ENCODE results near the gene LAMA1.
"Not testable (repeated sequence)": the region's sequence is repeated elsewhere in the genome, so short reads cannot be mapped to it uniquely, and the experiment has no call there.

The LAMA1 gene

DNA sequence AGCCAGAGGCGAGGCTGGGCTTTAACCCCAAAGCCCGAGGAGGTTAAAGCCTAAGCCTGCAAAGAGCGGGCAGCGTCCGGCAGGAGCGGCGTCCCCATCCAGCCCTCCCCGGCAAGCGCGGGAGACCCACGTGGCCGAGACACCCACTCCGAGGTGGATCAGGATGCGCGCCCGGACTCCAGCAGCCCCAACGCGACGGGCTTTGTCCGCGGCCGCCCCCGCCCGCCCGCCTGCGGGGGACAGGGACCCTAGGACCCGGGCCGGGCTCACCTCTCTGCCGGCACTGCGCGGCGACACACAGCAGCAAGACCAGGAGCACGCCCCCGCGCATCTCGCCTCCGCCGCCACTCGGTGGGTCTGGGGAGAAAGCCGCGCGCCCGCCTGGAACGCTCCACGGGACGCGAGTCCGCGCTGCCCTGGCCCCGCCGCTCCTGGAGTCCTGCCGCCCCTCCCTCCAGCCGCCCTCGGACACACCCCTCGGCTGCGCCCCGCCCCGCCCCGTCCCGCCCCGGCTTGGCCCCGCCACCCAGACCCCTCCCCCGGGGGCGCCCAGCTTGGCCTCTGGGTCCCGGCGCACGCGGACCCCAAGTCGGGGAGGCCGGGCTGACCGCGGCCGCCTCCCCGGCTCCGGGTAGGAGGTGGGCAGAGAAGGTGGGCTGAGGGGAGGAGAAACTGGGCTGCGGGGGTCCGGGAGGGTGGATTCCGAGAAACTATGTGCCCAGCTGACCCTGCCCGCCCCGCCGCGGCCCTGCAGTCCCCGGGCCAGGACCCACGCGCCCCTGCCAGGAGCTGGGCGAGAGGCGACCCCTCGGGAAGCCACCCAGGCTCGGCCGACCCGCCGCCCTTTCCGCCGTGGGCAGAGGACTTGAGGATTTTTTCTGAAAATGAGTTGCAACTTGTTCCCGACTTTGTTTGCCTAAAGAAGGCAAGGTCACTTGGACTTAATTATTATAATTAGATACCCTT, at the start of gene LAMA1:
LAMA1 (minus strand) TSS at position 408 of the 966 bp plus-strand sequence; CDS start at position 331, 77 bp downstream.
- no peak for DNase-seq (ENCODE audit: low read depth)

GRCh38 chr18:7165846-7166393, 48.3 kb upstream of the LAMA1 start:
- no peak for DNase-seq (ENCODE audit: low read depth)

DNA sequence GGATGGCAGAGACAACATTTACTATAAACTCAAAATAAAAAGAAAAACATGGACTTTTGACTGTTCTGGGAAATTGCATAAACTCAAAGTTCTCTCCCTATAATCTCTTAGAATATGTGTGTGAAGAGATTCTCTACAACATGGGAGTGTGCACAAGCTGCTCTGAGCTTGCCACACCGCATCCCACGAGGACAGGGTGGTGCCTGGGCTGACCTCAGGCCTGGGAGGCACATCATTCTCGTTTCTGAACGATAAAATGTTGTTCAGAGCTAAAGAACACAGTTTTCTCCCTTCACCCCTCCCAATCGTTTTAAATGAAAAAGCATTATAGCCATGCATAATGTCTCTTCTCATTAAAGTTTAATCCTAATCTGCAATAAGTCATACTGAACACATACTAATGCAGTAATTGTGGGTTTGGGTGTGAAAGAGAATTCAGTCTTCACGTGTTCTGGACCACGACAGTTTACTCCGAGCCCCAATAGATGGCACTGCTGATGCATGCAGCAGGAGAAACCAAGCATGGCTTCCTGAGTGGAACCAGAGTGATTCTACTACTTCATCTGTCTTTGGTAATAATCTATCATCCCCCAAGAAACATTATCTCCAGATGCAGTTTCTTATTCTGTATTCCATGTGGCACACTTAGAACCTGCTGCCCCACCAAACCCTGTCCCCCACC, 46.9 kb upstream of the LAMA1 start:
- DNase-seq (ENCODE audit: low read depth) = peak; percentile 39

GRCh38 chr18:7158216-7158615, 40.6 kb upstream of the LAMA1 start:
- peak; percentile 84 for DNase-seq (ENCODE audit: low read depth)

- DNase-seq (ENCODE audit: low read depth) = no peak
These were observed 40.2 kb upstream of the LAMA1 start for GRCh38 chr18:7157760-7158159.

DNA sequence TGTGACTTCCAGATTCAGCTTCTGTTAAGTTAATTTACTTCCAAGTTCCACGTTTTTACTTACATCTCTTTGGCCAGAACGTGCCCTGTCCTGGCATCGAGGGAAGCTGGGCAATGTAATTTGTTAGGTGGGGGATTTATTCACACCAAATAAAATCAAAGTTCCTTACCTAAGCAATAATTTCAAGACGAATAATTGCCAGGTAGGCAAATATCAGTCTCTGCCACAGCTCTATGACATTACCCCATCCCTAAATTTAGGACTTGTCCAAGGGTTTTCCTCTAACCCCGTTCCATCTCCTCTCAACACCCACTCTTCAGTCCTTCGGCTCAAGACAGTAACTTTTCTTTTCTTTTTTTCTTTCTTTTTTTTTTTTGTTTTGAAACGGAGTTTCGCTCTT, 38.3 kb upstream of the LAMA1 start:
- no peak for DNase-seq (ENCODE audit: low read depth)

GRCh38 chr18:7155092-7155491, 37.5 kb upstream of the LAMA1 start:
- DNase-seq (ENCODE audit: low read depth) = no peak

GRCh38 chr18:7152440-7152839, 34.8 kb upstream of the LAMA1 start:
- no peak for DNase-seq (ENCODE audit: low read depth)

DNA sequence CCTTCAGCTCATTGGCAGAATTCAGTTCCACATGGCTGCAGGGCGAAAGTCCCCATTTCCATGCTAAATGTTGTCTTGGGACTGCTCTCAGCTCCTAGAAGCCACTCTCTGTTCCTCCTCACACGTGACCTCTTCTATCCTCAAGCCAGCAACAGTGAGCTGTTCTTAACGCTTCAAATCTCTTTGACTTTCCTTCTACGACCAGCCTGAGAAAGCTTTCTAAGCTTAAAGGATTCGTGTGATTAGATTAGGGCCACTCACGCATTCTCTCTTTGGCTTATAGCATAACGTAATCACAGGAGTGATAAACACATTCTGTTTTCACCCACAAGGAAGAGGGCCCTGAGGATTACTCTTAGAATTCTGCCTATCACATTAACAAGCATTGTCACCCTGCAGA, 29.8 kb upstream of the LAMA1 start:
- DNase-seq (ENCODE audit: low read depth) = peak; percentile 80

- DNase-seq (ENCODE audit: low read depth) = no peak
These were observed 28.5 kb upstream of the LAMA1 start for GRCh38 chr18:7146067-7146466.

DNA sequence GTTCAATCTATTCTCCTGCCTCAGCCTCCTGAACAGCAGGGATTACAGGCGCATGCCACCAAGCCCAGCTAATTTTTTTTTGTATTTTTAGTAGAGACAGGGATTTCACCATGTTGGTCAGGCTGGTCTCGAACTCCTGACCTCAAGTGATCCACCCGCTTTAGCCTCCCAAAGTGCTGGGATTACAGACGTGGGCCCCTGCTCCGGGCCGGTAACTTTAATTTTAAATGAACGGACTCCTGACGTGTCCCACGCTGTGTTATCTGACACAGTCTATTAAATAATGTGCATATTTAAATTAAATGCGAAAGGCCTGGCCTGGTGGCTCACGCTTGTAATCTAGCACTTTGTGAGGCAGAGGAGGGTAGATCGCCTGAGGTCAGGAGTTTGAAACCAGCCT, 27.3 kb upstream of the LAMA1 start:
- not testable (repeated sequence) for DNase-seq (ENCODE audit: low read depth)

DNA sequence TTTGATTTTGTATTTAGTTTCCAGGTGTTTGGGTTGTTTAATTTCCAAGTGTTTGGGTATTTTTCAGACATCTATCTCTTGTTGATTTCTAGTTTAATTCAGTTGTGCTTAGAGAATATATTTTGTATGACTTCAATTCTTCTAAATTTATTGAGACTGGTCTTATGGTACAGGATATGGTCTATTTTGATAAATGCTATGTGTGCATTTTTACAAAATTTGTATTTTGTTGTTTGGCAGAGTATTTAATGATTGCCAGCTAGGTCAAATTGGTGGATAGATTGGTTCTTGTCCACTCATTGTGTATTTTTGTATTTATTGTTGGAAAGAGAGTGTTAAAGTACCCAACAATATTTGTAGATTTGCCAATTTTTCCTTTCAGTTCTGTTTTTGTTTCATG, 23.7 kb upstream of the LAMA1 start:
- DNase-seq (ENCODE audit: low read depth) = no peak

DNA sequence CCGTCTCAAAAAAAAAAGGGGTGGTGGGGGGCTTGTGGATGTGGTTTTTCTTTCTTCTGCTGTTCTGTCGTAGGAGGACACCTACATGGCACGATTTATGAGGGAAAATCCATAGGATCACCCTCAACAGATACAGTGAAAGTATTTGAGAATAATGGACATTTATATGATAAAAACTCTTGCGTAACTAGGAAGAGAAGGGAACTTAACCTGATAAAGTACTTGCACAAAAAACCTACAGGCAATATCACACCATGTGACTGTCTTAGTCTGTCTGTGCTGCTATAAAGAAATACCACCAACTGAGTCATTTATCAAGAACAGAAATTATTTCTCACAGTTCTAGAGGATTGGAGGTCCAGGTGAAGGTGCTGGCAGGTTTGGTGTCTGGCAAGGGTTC, 21.8 kb upstream of the LAMA1 start:
- DNase-seq (ENCODE audit: low read depth) = peak; percentile 44

- no peak for DNase-seq (ENCODE audit: low read depth)
These were observed 15.6 kb upstream of the LAMA1 start for GRCh38 chr18:7133181-7133580.

DNA sequence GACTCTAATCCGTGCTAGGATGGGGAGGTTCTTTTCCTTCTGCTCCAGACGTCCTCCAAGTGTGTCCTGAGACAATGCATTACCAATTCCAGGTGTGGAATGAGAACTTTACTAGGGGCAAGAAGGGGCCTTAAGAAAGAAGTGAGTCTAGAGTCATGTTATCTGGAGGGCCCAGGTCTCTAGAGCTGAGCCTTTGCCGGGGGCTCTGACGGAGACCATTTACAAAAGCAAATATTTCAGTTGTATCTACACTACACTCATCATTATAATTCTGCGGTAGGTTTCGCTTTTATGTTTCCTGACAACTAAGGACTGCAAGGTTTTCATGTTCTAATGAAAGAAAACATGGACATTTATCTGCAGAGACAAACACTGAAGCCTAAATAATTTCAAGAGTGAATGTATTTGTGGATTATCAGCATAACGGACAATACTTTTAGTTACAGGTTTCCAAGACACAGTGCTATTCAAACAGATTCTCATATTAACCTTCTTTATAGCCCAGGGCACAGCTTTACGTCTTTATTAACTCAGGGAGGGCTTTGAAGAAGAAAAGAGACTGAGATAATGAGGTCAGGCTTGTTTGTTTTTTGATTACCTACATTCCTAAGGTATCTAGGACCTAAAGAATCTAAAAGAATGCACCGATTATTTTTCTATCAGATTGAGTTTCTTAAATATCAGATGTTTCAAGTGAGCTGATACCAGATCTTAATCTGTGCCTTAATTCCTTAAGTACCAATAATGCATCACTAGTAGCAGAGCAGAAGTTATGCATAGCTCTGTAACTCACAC, 15.0 kb upstream of the LAMA1 start:
- no peak for DNase-seq (ENCODE audit: low read depth)

DNA sequence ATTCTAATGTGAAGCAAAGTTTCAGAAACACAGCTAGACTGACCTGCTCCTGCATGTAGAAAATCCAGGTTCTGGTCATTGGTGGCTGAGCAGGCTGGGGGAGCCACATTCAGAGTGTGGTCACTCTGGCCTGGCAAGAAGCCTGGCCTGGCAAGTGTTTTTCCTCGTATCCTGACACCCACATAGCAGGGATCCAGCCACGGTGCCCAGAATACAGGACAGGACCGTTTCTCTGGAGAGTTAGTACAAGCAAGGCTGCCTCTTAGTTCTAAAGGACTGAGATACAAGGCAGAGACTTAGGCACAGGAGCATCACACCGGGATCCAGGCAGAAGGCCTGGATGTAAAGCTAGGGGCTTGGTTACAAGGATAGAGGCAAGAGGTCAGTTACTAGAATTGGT, 4.8 kb upstream of the LAMA1 start:
- DNase-seq (ENCODE audit: low read depth) = no peak

- no peak for DNase-seq (ENCODE audit: low read depth)
These were observed 706 bp downstream of the LAMA1 start for GRCh38 chr18:7116792-7117389.

DNA sequence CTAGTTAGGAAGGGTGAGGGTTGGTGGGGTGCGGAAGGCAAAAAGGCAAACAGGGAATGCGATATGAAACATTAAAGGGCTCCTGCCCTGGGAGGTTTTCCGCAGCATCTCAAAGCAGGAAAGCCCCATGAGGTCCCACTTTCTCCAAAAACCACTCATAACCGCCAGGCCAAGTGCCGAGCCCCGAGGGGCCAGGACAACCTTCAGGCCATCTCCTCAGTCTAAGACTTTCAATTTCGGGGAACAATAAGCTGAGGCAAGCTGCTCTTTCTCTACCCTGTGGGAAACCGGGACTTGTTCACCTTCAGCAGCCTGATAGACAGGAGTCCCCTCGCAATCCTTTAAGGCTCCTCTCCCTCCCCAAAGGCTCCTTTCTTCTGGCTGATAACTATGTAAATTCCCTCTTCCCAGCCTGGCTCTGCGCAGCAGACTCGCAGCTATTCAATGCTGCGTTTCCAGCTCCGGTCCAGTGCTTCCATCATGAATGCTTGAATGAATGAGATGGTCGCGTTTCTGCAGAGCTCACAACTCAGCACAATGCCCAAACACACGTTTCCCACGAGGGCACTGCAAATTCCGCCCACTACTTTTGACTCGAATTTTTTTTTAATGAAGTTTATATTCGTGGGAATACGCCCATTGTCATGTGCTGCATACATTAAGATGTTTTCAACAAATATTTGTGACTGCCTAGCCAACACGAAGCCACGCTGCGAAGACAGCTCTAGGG, 1.4 kb downstream of the LAMA1 start:
- DNase-seq (ENCODE audit: low read depth) = peak; percentile 30

- DNase-seq (ENCODE audit: low read depth) = no peak
These were observed 4.7 kb downstream of the LAMA1 start for GRCh38 chr18:7112936-7113335.

DNA sequence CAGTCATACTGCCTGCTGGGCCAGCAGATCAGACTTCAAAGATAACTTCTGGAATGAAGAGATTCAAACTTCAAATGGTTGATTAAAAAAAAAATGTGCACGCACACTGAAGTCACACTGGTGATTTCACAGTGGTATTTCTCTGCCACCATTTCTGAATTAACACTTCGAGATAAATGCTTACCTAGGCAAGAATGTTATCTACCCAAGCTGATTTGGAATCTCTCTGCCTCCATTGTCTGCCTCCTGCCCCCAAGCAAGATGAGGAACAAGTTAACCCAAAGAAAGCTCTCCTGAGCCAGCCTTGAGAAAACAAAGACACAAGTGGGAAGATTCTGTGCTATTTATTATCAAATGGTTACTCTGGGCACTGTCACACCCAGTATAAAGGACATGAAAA, 6.5 kb downstream of the LAMA1 start:
- no peak for DNase-seq (ENCODE audit: low read depth)

- DNase-seq (ENCODE audit: low read depth) = no peak
These were observed 11.7 kb downstream of the LAMA1 start for GRCh38 chr18:7105943-7106342.
